ENCODE results near the gene USP47.

USP47 gene

GRCh38 chr11:11867720-11868119 lies 25.9 kb downstream of the USP47 start:
- no peak for DNase-seq (ENCODE audit: low spot score)

GRCh38 chr11:11871991-11872401 lies 30.2 kb downstream of the USP47 start:
- DNase-seq (ENCODE audit: low spot score): no peak

- DNase-seq (ENCODE audit: low spot score): no peak
These were observed 34.7 kb downstream of the USP47 start for GRCh38 chr11:11876458-11876857.

GRCh38 chr11:11880179-11880578 lies 38.4 kb downstream of the USP47 start:
- no peak for DNase-seq (ENCODE audit: low spot score)

- no peak for DNase-seq (ENCODE audit: low spot score)
These were observed 40.8 kb downstream of the USP47 start for GRCh38 chr11:11882539-11882938.

- no peak for DNase-seq (ENCODE audit: low spot score)
These were observed 42.6 kb downstream of the USP47 start for GRCh38 chr11:11884351-11884750.

GRCh38 chr11:11884774-11885481 lies 43.2 kb downstream of the USP47 start:
- DNase-seq (ENCODE audit: low spot score): no peak

GRCh38 chr11:11894486-11894885 lies 52.7 kb downstream of the USP47 start:
- no peak for DNase-seq (ENCODE audit: low spot score)

- no peak for DNase-seq (ENCODE audit: low spot score)
These were observed 53.9 kb downstream of the USP47 start for GRCh38 chr11:11895672-11896071.

GRCh38 chr11:11898648-11899047 lies 56.9 kb downstream of the USP47 start:
- no peak for DNase-seq (ENCODE audit: low spot score)

- no peak for DNase-seq (ENCODE audit: low spot score)
These were observed 57.6 kb downstream of the USP47 start for GRCh38 chr11:11899401-11899800.

GRCh38 chr11:11901929-11902328 lies 60.2 kb downstream of the USP47 start:
- no peak for DNase-seq (ENCODE audit: low spot score)

GRCh38 chr11:11909727-11910126 lies 68.0 kb downstream of the USP47 start:
- DNase-seq (ENCODE audit: low spot score): no peak

- no peak for DNase-seq (ENCODE audit: low spot score)
These were observed 68.8 kb downstream of the USP47 start for GRCh38 chr11:11910541-11910940.

GRCh38 chr11:11913395-11913794 lies 71.6 kb downstream of the USP47 start:
- no peak for DNase-seq (ENCODE audit: low spot score)

- DNase-seq (ENCODE audit: low spot score): no peak
These were observed 73.9 kb downstream of the USP47 start for GRCh38 chr11:11915625-11916024.

- no peak for DNase-seq (ENCODE audit: low spot score)
These were observed 75.2 kb downstream of the USP47 start for GRCh38 chr11:11916981-11917399.

GRCh38 chr11:11923828-11924227 lies 82.1 kb downstream of the USP47 start:
- DNase-seq (ENCODE audit: low spot score): no peak

GRCh38 chr11:11929920-11930319 lies 88.1 kb downstream of the USP47 start:
- no peak for DNase-seq (ENCODE audit: low spot score)

GRCh38 chr11:11931461-11932055 lies 89.8 kb downstream of the USP47 start:
- DNase-seq (ENCODE audit: low spot score): peak; percentile 20

- no peak for DNase-seq (ENCODE audit: low spot score)
These were observed 93.8 kb downstream of the USP47 start for GRCh38 chr11:11935536-11935935.

- no peak for DNase-seq (ENCODE audit: low spot score)
These were observed 95.7 kb downstream of the USP47 start for GRCh38 chr11:11937433-11937832.

GRCh38 chr11:11937957-11938356 lies 96.2 kb downstream of the USP47 start:
- DNase-seq (ENCODE audit: low spot score): no peak

- DNase-seq (ENCODE audit: low spot score): no peak
These were observed 98.8 kb downstream of the USP47 start for GRCh38 chr11:11940551-11940950.
